ENCODE results near the gene SEL1L2.

Gene SEL1L2

GRCh38 chr20:13863244-13863643 is 127.2 kb downstream of the SEL1L2 start:
- H3K4me3 ChIP-seq (ENCODE audit: low read depth, low read length), result no peak overlapping the region
- DNase-seq (ENCODE audit: low read depth), result no peak
- TF ChIP-seq CTCF (IDR thresholded peaks at IDR 0.05; ENCODE audit: control insufficient read depth, extremely low read depth, insufficient read depth), result no peak

GRCh38 chr20:13862245-13862644 is 128.2 kb downstream of the SEL1L2 start:
- DNase-seq (ENCODE audit: low read depth), result no peak
- TF ChIP-seq CTCF (IDR thresholded peaks at IDR 0.05; ENCODE audit: control insufficient read depth, extremely low read depth, insufficient read depth), result no peak
- no peak overlapping the region for H3K4me3 ChIP-seq (ENCODE audit: low read depth, low read length)

- H3K4me3 ChIP-seq (ENCODE audit: low read depth, low read length), result no peak overlapping the region
- no peak for TF ChIP-seq CTCF (IDR thresholded peaks at IDR 0.05; ENCODE audit: control insufficient read depth, extremely low read depth, insufficient read depth)
- no peak for DNase-seq (ENCODE audit: low read depth)
These were observed 131.5 kb downstream of the SEL1L2 start for GRCh38 chr20:13858871-13859270.

GRCh38 chr20:13858439-13858838 is 132.0 kb downstream of the SEL1L2 start:
- H3K4me3 ChIP-seq (ENCODE audit: low read depth, low read length), result no peak overlapping the region
- DNase-seq (ENCODE audit: low read depth), result no peak
- TF ChIP-seq CTCF (IDR thresholded peaks at IDR 0.05; ENCODE audit: control insufficient read depth, extremely low read depth, insufficient read depth), result no peak

GRCh38 chr20:13857961-13858360 is 132.5 kb downstream of the SEL1L2 start:
- DNase-seq (ENCODE audit: low read depth), result no peak
- no peak overlapping the region for H3K4me3 ChIP-seq (ENCODE audit: low read depth, low read length)
- TF ChIP-seq CTCF (IDR thresholded peaks at IDR 0.05; ENCODE audit: control insufficient read depth, extremely low read depth, insufficient read depth), result no peak

GRCh38 chr20:13857304-13857703 is 133.1 kb downstream of the SEL1L2 start:
- no peak for TF ChIP-seq CTCF (IDR thresholded peaks at IDR 0.05; ENCODE audit: control insufficient read depth, extremely low read depth, insufficient read depth)
- peak; percentile 74 for DNase-seq (ENCODE audit: low read depth)
- no peak overlapping the region for H3K4me3 ChIP-seq (ENCODE audit: low read depth, low read length)

GRCh38 chr20:13856354-13856753 is 134.1 kb downstream of the SEL1L2 start:
- no peak for TF ChIP-seq CTCF (IDR thresholded peaks at IDR 0.05; ENCODE audit: control insufficient read depth, extremely low read depth, insufficient read depth)
- DNase-seq (ENCODE audit: low read depth), result no peak

More at GRCh38 chr20:13856354-13856753, 134.1 kb downstream of the SEL1L2 start:
- H3K4me3 ChIP-seq (ENCODE audit: low read depth, low read length), result no peak overlapping the region
